RWPE2 (cell line): Measurements from ENCODE around the gene DSCAML1.

Experiments
- ATAC-seq: fragments of 200-7000 bp; cut with Tn5 transposase; 3 replicates; pipeline ENCODE4 v1.9.1; 2021; ENCODE audit warnings: low read depth
- DNase-seq: peaks from one replicate; pipeline ENCODE4 v3.0.0-alpha.2; 2020; ENCODE audit warnings: low spot score
- H3K27ac ChIP-seq: fragments of 450-650 bp; 2 replicates; pipeline ENCODE4 v1.5.1; 2017; ENCODE audit warnings: mild to moderate bottlenecking; ENCODE audit not compliant: poor library complexity, severe bottlenecking
- H3K27me3 ChIP-seq: fragments of 250-450 bp; sonication (Bioruptor Pico); 2 replicates; pipeline ENCODE4 v1.5.1; 2021; ENCODE audit warnings: mild to moderate bottlenecking, moderate library complexity; ENCODE audit not compliant: insufficient read depth, poor library complexity, severe bottlenecking
- H3K36me3 ChIP-seq: fragments of 250-450 bp; sonication (Bioruptor Pico); 2 replicates; pipeline ENCODE4 v1.5.1; 2020; ENCODE audit warnings: low read depth, mild to moderate bottlenecking, moderate library complexity
- H3K4me1 ChIP-seq: fragments of 250-450 bp; sonication (Bioruptor Pico); 2 replicates; pipeline ENCODE4 v1.5.1; 2021; ENCODE audit warnings: mild to moderate bottlenecking, moderate library complexity; ENCODE audit not compliant: insufficient read depth, poor library complexity, severe bottlenecking
- H3K4me3 ChIP-seq: fragments of 250-450 bp; sonication (Bioruptor Pico); 2 replicates; pipeline ENCODE4 v1.5.1; 2021; ENCODE audit warnings: mild to moderate bottlenecking, moderate library complexity; ENCODE audit not compliant: severe bottlenecking
- H3K9me3 ChIP-seq: fragments of 250-450 bp; sonication (Bioruptor Pico); 2 replicates; pipeline ENCODE4 v1.5.1; 2021; ENCODE audit warnings: mild to moderate bottlenecking, moderate library complexity; ENCODE audit not compliant: severe bottlenecking
- TF ChIP-seq, protein P1 (sequence below): fragments of 450-650 bp; IDR thresholded peaks from one replicate; pipeline ENCODE4 v1.5.1; 2017; ENCODE audit warnings: mild to moderate bottlenecking, moderate library complexity; ENCODE audit not compliant: poor library complexity, severe bottlenecking

The DSCAML1 gene

DNA sequence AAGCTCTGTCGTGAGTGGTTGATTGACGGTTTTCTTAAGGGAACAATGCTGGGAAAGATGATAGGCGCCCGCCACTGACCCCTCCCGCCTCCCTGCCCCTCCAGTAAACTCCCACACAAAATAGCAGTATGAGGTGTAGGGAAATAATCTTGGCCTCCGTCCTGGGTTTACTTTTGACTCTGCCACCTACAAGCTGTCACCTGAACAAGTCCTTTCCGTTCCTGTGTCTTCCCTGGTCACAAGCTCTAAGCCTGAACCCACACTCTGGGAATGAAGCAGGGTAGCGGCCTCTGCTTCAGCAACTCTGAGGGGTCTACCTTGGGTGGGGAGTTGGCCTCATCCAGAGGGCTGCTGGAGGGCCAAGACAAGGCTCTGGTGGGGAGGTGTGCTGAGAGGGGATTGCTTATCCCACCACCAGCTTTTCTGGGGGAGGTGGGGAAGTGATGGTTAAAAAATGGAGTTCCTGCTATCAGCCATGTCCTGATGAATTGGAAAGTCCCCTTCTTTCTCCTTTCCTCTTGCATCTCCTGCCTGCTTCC is 381.6 kb downstream of the DSCAML1 start:
- no peaks in the 10 kb centered on the region for H3K27me3 ChIP-seq
- TF ChIP-seq, protein P1, sequence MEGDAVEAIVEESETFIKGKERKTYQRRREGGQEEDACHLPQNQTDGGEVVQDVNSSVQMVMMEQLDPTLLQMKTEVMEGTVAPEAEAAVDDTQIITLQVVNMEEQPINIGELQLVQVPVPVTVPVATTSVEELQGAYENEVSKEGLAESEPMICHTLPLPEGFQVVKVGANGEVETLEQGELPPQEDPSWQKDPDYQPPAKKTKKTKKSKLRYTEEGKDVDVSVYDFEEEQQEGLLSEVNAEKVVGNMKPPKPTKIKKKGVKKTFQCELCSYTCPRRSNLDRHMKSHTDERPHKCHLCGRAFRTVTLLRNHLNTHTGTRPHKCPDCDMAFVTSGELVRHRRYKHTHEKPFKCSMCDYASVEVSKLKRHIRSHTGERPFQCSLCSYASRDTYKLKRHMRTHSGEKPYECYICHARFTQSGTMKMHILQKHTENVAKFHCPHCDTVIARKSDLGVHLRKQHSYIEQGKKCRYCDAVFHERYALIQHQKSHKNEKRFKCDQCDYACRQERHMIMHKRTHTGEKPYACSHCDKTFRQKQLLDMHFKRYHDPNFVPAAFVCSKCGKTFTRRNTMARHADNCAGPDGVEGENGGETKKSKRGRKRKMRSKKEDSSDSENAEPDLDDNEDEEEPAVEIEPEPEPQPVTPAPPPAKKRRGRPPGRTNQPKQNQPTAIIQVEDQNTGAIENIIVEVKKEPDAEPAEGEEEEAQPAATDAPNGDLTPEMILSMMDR, result no peak
- H3K36me3 ChIP-seq, result no peaks in the 10 kb centered on the region
- no peaks in the 10 kb centered on the region for H3K4me1 ChIP-seq
- H3K9me3 ChIP-seq, result no peaks in the 10 kb centered on the region
- DNase-seq, result no peak
- no peak overlapping the region for H3K4me3 ChIP-seq
- no peak for ATAC-seq
- no peak overlapping the region for H3K27ac ChIP-seq

- no peak for DNase-seq
These were observed 382.3 kb downstream of the DSCAML1 start for GRCh38 chr11:117414724-117415123.

GRCh38 chr11:117413616-117414015 is 383.4 kb downstream of the DSCAML1 start:
- H3K36me3 ChIP-seq, result 0 out of 2 replicates have a peak, but pooled peaks cover 3% of the 10 kb centered on the region
- TF ChIP-seq, protein P1, result no peak
- no peaks in the 10 kb centered on the region for H3K27me3 ChIP-seq
- H3K4me3 ChIP-seq, result no peak overlapping the region
- ATAC-seq (no peak), DNase-seq (no peak)
- no peak overlapping the region for H3K27ac ChIP-seq
- no peaks in the 10 kb centered on the region for H3K4me1 ChIP-seq
- no peaks in the 10 kb centered on the region for H3K9me3 ChIP-seq

More at GRCh38 chr11:117414724-117415123, 382.3 kb downstream of the DSCAML1 start:
- TF ChIP-seq, protein P1, result no peak
- H3K36me3 ChIP-seq, result 0 out of 2 replicates have a peak, but pooled peaks cover 3% of the 10 kb centered on the region
- no peaks in the 10 kb centered on the region for H3K27me3 ChIP-seq
- H3K4me3 ChIP-seq, result no peak overlapping the region
- H3K9me3 ChIP-seq, result no peaks in the 10 kb centered on the region
- H3K27ac ChIP-seq, result no peak overlapping the region
- ATAC-seq, result no peak
- no peaks in the 10 kb centered on the region for H3K4me1 ChIP-seq

DNA sequence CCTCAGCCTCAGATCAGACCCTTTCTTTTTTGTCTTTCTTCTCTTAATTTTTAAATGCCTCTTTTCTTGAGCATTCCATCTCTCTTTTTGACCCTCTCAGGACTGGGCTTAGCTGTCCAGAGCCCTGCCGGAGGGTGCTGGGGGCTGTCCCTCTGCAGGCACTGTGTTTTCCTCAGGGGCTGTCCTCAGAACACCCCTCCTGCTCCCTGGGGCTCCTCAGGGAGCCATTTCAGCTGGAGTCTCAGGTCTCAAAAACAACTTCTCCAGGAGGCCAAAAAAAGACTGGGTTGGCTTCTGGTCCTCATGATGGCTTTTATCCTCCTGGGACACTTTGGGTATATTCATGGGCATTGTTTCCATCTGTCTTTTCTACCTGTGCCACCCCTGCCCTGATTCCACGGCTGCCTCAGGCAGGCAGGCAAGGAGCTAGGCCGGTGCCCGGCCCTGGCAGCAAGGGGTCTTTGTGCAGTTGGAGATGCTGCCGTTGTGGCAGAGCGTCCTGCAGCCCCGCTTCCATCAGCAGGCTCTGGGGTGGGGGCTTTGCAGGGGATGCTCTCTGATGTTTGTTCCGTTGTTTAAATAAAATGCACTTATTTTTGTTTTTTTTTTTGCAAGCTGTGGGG is 384.3 kb downstream of the DSCAML1 start:
- H3K27ac ChIP-seq, result no peak overlapping the region
- no peak for DNase-seq
- no peak for ATAC-seq
- H3K27me3 ChIP-seq, result no peaks in the 10 kb centered on the region
- H3K36me3 ChIP-seq, result 0 out of 2 replicates have a peak, but pooled peaks cover 3% of the 10 kb centered on the region
- H3K4me1 ChIP-seq, result no peaks in the 10 kb centered on the region
- H3K4me3 ChIP-seq, result no peak overlapping the region
- TF ChIP-seq, protein P1, result no peak
- no peaks in the 10 kb centered on the region for H3K9me3 ChIP-seq

- H3K4me1 ChIP-seq, result no peaks in the 10 kb centered on the region
- ATAC-seq, result no peak
- H3K9me3 ChIP-seq, result no peaks in the 10 kb centered on the region
- 0 out of 2 replicates have a peak, but pooled peaks cover 3% of the 10 kb centered on the region for H3K36me3 ChIP-seq
- H3K27ac ChIP-seq, result no peak overlapping the region
- H3K4me3 ChIP-seq, result no peak overlapping the region
- DNase-seq, result no peak
- no peaks in the 10 kb centered on the region for H3K27me3 ChIP-seq
- TF ChIP-seq, protein P1, result no peak
These were observed 384.8 kb downstream of the DSCAML1 start for GRCh38 chr11:117412176-117412575.
